Measurements from ENCODE around the gene RSPH4A. TPM values are rescaled to one million over a fixed set of nuclear protein-coding genes. Genes with fewer than 3 reads are reported as not detected.

Gene RSPH4A
- total RNA-seq (2012; rRNA removed) (under 0.01 and 0.28 TPM in 2 replicates), polyA plus RNA-seq (2012; rRNA removed) (0.10 and 0.19 TPM in 2 replicates), Bru-seq, nascent RNA (percentile 44 among the genes with signal in this experiment), BruChase-seq, experiment 1, labeled RNA remaining after a 6-hour chase (percentile 24 among the genes with signal in this experiment), BruChase-seq, experiment 2, labeled RNA remaining after a 2-hour chase (percentile 27 among the genes with signal in this experiment)
- 0.01 and 0.09 TPM in 2 replicates for polyA plus RNA-seq (2012; cell fraction: cytosol; rRNA removed)
- polyA plus RNA-seq (2012; cell fraction: nucleus; rRNA removed; ENCODE audit: low replicate concordance) = 0.33 and 1.2 TPM in 2 replicates
- long read RNA-seq = 0 reads

DNA sequence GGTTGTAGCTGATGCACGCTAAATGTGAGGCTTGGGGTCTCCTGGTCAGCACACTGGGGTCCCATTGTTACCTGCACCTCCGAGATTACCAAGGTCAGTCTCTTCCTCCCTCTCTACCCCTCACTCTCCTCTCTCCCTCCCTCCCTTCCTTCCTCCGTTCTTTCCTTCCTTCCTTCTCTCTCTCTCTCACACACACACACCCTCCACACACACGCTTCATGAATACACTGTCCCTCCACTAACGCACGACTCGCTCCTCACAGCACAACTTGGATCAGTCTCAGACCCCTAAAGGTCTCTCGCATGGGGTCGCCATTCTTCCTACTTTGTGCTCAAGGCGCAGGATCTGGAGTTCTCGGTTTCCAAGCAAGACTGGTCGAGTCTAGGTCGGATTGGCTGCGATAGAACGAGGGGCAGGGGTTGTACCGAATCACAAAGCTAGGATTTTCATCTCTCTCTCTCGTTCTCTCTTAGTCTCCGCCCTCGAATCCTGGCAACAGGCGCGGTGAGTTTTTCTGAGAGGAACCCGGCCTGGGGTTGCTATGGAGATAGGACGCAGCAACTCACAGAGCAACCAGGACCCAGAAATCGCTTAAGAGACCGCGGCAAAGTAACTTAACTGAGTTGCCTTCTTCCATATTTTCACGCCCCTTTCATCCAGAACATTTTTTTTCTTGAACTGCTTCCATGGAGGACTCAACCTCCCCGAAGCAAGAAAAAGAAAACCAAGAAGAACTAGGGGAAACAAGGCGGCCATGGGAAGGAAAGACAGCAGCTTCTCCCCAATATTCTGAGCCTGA lies at the start of gene RSPH4A:
Gene RSPH4A (plus strand): TSS at position 543 of the 800 bp plus-strand sequence. CDS start 145 bp downstream, at position 688.
- DNase-seq = peak; percentile 94
- 0 out of 2 replicates have a peak within 1 kb of the TSS, but pooled peaks have one; percentile 8 for H3K23ac ChIP-seq (ENCODE audit: low read depth, low read length)
- peak within 1 kb of the TSS; percentile 55 to 78; a peak in 3 of 4 replicates for H4K8ac ChIP-seq (ENCODE audit: low read depth in 2 of 2, low read length in 2 of 2)
- ChIA-PET POLR2A (ENCODE audit: unreplicated experiment) (no interaction called here), CTCF (interaction anchor here (0.7 to 1.0 kb wide), 4 partner anchors 20 to 348 kb away, joined by 3 read pairs; no protein-coding TSS in a partner anchor)
- peak within 1 kb of the TSS; percentile 46; the same call in 1 of the 2 replicates for H3K27ac ChIP-seq (ENCODE audit: insufficient read depth, low read length)
- H3K27me3 ChIP-seq (ENCODE audit: control insufficient read depth, insufficient read depth, low read length) = no peaks in the 10 kb centered on the region; the same call in 1 of the 2 replicates
- 0% methylated on average over 5 of the region's 29 CpGs; no CpG with 5 or more reads in 1 of the 2 experiments for WGBS, 2 experiments (ENCODE audit: extremely low coverage in 2 of 2, insufficient read length in 1 of 2)
- intact Hi-C loops (cut with micrococcal nuclease) (no loop called here), in situ Hi-C loops (cut with MboI; ENCODE audit: low sequenced_read_pairs) (no loop called here), dilution Hi-C loops (cut with HindIII; ENCODE audit: low sequenced_read_pairs, unreplicated experiment) (no loop called here)
- H2BK15ac ChIP-seq (ENCODE audit: low read depth, low read length) = no peak within 1 kb of the TSS; the same call in 2 of the 3 replicates
- H3K9me3 ChIP-seq (ENCODE audit: control insufficient read depth, insufficient read depth, low read length) = no peaks in the 10 kb centered on the region
- peak within 1 kb of the TSS; percentile 63 for H3K4me3 ChIP-seq (ENCODE audit: insufficient read depth, low read depth, low read length)
- peak within 1 kb of the TSS; percentile 79 for H3K9ac ChIP-seq (ENCODE audit: low read depth, low read length)
- H3K9me1 ChIP-seq (ENCODE audit: insufficient read depth, low read length) = no peaks in the 10 kb centered on the region
- H3K4me2 ChIP-seq (ENCODE audit: low read depth, low read length) = peak within 1 kb of the TSS; percentile 92
- no peak within 1 kb of the TSS for H2BK20ac ChIP-seq (ENCODE audit: low read depth, low read length)
- H2BK120ac ChIP-seq (ENCODE audit: low read depth, low read length) = no peak within 1 kb of the TSS
- H3K36me3 ChIP-seq (ENCODE audit: control insufficient read depth, insufficient read depth, low read length) = no peaks in the 10 kb centered on the region
- peak within 1 kb of the TSS; percentile 65; the same call in 1 of the 2 replicates for H4K91ac ChIP-seq (ENCODE audit: insufficient read depth, low read depth, low read length)
- peak; percentile 100 for ATAC-seq (ENCODE audit: low read depth)
- peak within 1 kb of the TSS; percentile 7 for H2BK5ac ChIP-seq (ENCODE audit: low read depth, low read length, poor library complexity, severe bottlenecking)
- peak within 1 kb of the TSS; percentile 28 for H3K14ac ChIP-seq (replicated peaks; ENCODE audit: low read depth, low read length)
- H2AK9ac ChIP-seq (replicated peaks; ENCODE audit: low read depth, low read length, poor library complexity) = peak within 1 kb of the TSS; percentile 3
- TF ChIP-seq RAD21 (IDR thresholded peaks at IDR 0.05; ENCODE audit: low read length) (no peak), MXI1 (IDR thresholded peaks at IDR 0.05; ENCODE audit: borderline replicate concordance, low read depth, low read length) (peak; percentile 87), RFX5 (IDR thresholded peaks at IDR 0.05; ENCODE audit: low read depth, low read length) (0 out of 2 replicates have a peak, but pooled peaks have one; percentile 33), MAZ (IDR thresholded peaks at IDR 0.05; ENCODE audit: borderline replicate concordance, low read depth, low read length) (no peak), BHLHE40 (IDR thresholded peaks at IDR 0.05; ENCODE audit: low read depth, low read length) (no peak)
- TF ChIP-seq, protein P1, sequence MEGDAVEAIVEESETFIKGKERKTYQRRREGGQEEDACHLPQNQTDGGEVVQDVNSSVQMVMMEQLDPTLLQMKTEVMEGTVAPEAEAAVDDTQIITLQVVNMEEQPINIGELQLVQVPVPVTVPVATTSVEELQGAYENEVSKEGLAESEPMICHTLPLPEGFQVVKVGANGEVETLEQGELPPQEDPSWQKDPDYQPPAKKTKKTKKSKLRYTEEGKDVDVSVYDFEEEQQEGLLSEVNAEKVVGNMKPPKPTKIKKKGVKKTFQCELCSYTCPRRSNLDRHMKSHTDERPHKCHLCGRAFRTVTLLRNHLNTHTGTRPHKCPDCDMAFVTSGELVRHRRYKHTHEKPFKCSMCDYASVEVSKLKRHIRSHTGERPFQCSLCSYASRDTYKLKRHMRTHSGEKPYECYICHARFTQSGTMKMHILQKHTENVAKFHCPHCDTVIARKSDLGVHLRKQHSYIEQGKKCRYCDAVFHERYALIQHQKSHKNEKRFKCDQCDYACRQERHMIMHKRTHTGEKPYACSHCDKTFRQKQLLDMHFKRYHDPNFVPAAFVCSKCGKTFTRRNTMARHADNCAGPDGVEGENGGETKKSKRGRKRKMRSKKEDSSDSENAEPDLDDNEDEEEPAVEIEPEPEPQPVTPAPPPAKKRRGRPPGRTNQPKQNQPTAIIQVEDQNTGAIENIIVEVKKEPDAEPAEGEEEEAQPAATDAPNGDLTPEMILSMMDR (conservative IDR thresholded peaks at IDR 0.05; ENCODE audit: low read depth, low read length) = peak; percentile 16; the same call in 1 of the 2 replicates
- H3K56ac ChIP-seq (ENCODE audit: extremely low read depth, insufficient read depth, low read length) = no peak within 1 kb of the TSS
- no peaks in the 10 kb centered on the region for H3K79me1 ChIP-seq (ENCODE audit: low read depth in 1 of 2, low read length in 2 of 2)
- no TSS peak for BruUV-seq (replicated peaks)
- peak within 1 kb of the TSS; percentile 60 for H4K5ac ChIP-seq (ENCODE audit: low read depth, low read length)
- H2AK5ac ChIP-seq (ENCODE audit: low read depth, low read length) = no peak within 1 kb of the TSS
- H3K4me1 ChIP-seq (ENCODE audit: control insufficient read depth, insufficient read depth, low read length) = no peaks in the 10 kb centered on the region
- H2AFZ ChIP-seq (replicated peaks; ENCODE audit: low read length, poor library complexity) = peak within 1 kb of the TSS; percentile 92
- no peaks in the 10 kb centered on the region for H4K20me1 ChIP-seq (ENCODE audit: insufficient read depth, low read length)
- H3K4ac ChIP-seq (ENCODE audit: low read depth, low read length) = peak within 1 kb of the TSS; percentile 42
- peak within 1 kb of the TSS; percentile 46; the same call in 1 of the 2 replicates for H3K18ac ChIP-seq (ENCODE audit: low read depth, low read length)

Measured in IMR-90 (cell line).